ENCODE measurements around the gene CABLES1.

DNA sequence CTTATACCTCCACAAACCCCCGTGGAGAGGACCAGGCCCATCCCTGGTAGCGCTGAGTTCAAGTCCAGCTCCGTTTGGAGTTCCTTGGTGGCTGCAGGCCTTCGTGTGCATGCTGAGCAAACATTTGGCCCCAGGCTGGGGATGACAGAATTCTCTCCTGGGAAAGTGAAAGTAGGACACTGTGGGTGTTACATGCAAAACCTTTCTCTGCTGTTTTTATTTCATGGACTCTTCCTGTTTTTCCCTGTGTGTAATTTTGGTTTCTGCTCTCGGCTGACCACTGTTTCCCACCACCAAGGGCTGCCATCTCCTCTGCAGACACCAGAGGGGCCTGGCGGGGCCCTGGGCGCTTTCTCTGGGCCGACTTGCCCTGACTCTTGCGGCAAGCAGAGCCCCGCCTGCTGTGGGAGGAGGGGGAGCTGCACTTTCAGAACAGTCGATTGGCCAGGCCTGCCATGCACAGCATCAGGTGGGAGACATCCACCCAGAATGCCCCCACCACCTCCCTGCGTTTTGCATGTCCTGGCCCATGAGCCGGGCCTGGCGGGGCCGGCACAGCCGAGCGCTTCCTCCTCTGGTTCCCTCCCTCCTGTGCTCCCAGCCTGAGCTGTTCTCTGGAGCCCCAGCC, 102.4 kb downstream of the CABLES1 start:
- TF ChIP-seq, protein P1, sequence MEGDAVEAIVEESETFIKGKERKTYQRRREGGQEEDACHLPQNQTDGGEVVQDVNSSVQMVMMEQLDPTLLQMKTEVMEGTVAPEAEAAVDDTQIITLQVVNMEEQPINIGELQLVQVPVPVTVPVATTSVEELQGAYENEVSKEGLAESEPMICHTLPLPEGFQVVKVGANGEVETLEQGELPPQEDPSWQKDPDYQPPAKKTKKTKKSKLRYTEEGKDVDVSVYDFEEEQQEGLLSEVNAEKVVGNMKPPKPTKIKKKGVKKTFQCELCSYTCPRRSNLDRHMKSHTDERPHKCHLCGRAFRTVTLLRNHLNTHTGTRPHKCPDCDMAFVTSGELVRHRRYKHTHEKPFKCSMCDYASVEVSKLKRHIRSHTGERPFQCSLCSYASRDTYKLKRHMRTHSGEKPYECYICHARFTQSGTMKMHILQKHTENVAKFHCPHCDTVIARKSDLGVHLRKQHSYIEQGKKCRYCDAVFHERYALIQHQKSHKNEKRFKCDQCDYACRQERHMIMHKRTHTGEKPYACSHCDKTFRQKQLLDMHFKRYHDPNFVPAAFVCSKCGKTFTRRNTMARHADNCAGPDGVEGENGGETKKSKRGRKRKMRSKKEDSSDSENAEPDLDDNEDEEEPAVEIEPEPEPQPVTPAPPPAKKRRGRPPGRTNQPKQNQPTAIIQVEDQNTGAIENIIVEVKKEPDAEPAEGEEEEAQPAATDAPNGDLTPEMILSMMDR (IDR thresholded peaks at IDR 0.05) = peak in 1 of 4 donors; percentile 14
- TF ChIP-seq POLR2A (IDR thresholded peaks at IDR 0.05) = peak; percentile 11
